IgD-negative memory B cell (primary cell): ENCODE measurements around the gene PRXL2B. TPM values are rescaled to one million over a fixed set of nuclear protein-coding genes. Genes with fewer than 3 reads are reported as not detected.

Source experiments
- H3K27ac Mint-ChIP-seq, 3 donors: one replicate each; pipeline ENCODE4 v1.8.0; 2020 to 2022; ENCODE audit warnings: mild to moderate bottlenecking in 3 of 3, mixed read lengths in 3 of 3, moderate library complexity in 1 of 3
- H3K27me3 Mint-ChIP-seq: one replicate; pipeline ENCODE4 v1.8.0; 2021; ENCODE audit warnings: mixed read lengths
- H3K36me3 Mint-ChIP-seq: one replicate; pipeline ENCODE4 v1.8.0; 2020; ENCODE audit warnings: mild to moderate bottlenecking, mixed read lengths
- H3K4me1 Mint-ChIP-seq, 3 donors: one replicate each; pipeline ENCODE4 v1.8.0; 2020 to 2022; ENCODE audit warnings: mixed read lengths in 3 of 3, mild to moderate bottlenecking in 1 of 3
- H3K4me3 Mint-ChIP-seq, 4 donors: one replicate each; pipeline ENCODE4 v1.8.0; 2020 to 2022; ENCODE audit warnings: mild to moderate bottlenecking in 4 of 4, mixed read lengths in 4 of 4, moderate library complexity in 3 of 4
- H3K9me3 Mint-ChIP-seq, 3 donors: one replicate each; pipeline ENCODE4 v1.8.0; 2020 to 2021; ENCODE audit warnings: mixed read lengths in 3 of 3, mild to moderate bottlenecking in 1 of 3
- polyA plus RNA-seq: library from polyadenylated mRNA; unstranded; fragments of 300-500 nt; fragmentation: Illumina TruSeq; gene quantifications from one replicate; pipeline ENCODE4 v1.2.3, GENCODE V29; 2021

Gene PRXL2B, protein sequence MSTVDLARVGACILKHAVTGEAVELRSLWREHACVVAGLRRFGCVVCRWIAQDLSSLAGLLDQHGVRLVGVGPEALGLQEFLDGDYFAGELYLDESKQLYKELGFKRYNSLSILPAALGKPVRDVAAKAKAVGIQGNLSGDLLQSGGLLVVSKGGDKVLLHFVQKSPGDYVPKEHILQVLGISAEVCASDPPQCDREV
- polyA plus RNA-seq = 20.3 TPM

DNA sequence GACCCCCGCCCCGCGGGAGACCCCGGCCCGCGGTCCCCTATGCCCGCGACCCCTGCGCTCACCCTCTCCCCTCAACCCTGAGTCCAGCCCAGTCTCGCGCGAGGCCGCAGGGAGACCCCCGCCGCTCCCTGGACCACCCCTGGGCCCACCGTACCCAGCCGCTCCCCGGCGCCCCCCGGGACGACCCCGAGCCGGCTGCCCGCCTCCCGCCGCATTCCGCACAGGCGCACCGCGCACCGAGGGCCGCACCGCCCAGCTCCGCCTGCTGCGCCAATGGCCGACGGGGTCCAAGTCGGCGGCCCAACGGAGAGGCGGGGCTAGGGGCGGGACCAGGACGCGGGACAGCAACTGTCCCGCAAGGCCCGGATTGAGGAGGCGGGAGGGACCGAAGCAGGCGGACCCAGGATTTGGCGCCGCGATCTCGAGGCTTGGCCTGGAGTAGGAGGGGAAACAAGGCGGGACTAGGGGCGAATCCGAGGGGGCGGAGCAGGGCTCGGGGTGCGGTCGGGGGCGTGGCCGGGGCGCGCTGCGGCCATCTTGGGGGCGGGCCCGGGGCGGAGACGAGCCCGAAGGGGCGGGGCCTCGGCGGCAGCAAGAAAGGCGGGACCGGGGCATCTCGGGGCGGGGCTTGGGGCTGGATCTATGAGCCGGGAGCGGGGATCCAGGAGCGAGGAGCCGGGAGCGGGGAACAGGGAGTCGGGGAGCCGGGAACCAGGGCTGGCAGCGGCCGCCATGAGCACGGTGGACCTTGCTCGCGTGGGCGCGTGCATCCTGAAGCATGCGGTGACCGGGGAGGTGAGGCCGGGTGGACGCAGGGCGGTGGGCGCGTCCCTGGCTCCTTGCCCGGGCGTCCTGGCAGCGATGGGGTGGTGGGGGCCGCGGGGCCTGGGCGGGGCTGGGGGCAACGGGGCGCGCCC lies at the start of gene PRXL2B:
Gene PRXL2B, plus strand, starts transcription at position 624 of the 917 bp plus-strand sequence. Its CDS starts 109 bp downstream, at position 733.
- Mint-ChIP-seq H3K27ac (peak within 1 kb of the TSS; percentile 93 to 100 (median 98)), H3K4me1 (peaks cover 18 to 31% (median 27%) of the 10 kb centered on the region in 3 donors), H3K9me3 (peaks cover 0 to 2% (median 0%) of the 10 kb centered on the region in 3 donors), H3K4me3 (peak within 1 kb of the TSS; percentile 91 to 97 (median 96)), H3K36me3 (peaks cover 8% of the 10 kb centered on the region), H3K27me3 (no peaks in the 10 kb centered on the region)

DNA sequence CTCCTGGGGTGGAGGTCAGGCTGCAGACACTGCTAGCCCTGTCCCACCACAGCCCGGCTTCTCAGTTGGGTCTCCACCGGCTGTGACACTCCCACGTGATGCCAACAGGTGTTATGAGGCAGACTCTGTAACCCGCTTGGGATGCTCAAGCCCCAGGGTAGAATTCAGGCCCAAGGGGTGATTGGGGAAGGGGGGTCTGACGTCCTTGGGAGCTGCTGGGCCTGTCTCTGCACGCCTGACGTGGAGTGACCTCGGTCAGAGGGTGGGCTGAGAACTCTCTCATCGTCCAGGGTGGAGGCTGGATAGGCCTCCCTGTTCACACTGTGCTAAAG lies 48.8 kb upstream of the PRXL2B start:
- H3K4me1 Mint-ChIP-seq = peaks cover 0 to 2% (median 0%) of the 10 kb centered on the region in 3 donors
- no peak overlapping the region for H3K4me3 Mint-ChIP-seq
- H3K27me3 Mint-ChIP-seq = peaks cover 13% of the 10 kb centered on the region
- no peak overlapping the region for H3K27ac Mint-ChIP-seq
- H3K36me3 Mint-ChIP-seq = no peaks in the 10 kb centered on the region
- H3K9me3 Mint-ChIP-seq = no peaks in the 10 kb centered on the region

DNA sequence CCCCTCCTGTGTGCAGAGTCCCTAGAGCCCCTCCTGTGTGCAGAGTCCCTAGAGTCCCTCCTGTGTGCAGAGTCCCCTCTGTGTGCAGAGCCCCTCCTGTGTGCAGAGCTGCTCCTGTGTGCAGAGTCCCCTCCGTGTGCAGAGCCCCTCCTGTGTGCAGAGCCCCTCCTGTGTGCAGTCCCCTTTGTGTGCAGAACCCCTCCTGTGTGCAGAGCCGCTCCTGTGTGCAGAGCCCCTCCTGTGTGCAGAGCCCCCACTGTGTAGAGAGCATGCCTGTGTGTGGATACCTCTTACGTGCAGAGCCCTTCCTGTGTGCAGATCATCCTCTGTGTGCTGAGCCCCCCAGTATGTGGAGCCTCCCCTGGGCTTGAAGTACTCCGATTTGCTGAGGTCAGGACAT lies 48.2 kb upstream of the PRXL2B start:
- Mint-ChIP-seq H3K9me3 (no peaks in the 10 kb centered on the region), H3K36me3 (no peaks in the 10 kb centered on the region), H3K4me1 (peaks cover 0 to 2% (median 0%) of the 10 kb centered on the region in 3 donors), H3K27ac (peak overlapping the region in 1 of 3 donors; percentile 39), H3K27me3 (peaks cover 11% of the 10 kb centered on the region), H3K4me3 (no peak overlapping the region)

DNA sequence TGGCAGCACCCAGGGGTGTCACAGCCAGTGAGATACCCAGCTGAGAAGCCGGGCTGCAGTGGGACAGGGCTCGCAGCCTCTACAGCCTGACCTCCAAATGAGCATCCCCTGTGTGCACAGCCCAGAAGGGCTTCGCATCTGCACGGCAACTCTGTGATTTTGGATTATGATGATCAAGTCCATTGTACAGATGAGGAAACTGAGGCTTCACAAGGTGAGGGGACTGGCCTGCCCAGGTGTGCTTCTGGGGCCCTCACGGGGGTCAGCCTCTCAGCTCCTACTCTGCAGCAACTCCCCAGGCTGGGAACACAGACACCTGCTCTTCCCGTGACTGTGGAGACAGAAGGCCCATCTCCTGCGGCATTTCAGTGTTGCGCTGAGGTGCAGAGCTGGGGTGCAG lies 47.7 kb upstream of the PRXL2B start:
- peaks cover 0 to 2% (median 0%) of the 10 kb centered on the region in 3 donors for H3K4me1 Mint-ChIP-seq
- no peaks in the 10 kb centered on the region for H3K36me3 Mint-ChIP-seq
- no peaks in the 10 kb centered on the region for H3K9me3 Mint-ChIP-seq
- H3K27ac Mint-ChIP-seq = peak overlapping the region in 1 of 3 donors; percentile 39
- H3K4me3 Mint-ChIP-seq = no peak overlapping the region
- peaks cover 11% of the 10 kb centered on the region for H3K27me3 Mint-ChIP-seq

DNA sequence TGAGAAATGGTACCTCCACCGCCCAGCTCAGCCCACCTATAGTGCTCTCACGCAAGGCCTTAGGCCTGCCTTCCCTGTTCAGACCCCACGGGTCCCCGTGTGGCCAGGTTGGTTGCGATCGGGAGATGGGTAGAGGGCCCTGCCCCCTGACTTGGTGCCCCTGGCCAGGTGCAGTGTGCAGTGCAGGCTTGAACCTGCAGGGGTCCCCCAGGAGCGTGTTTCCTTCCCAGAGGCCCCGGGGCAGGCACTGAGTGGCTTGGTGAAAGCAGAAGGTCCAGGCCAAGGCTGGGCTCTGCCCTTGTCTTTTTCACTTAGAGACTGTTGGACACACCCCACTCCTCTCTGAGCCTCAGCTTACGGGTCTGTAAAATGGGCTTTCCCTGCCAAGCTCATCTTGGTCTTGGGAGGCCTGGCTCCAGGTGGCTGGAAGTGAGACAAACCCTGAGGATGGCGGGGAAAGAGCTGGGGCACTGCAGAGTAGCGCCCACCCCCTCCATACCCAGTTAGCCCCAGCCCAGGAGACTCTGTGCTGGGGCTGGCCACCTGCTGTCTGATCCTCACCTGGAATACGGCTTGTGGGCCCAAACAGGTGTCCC lies 47.2 kb upstream of the PRXL2B start:
- no peaks in the 10 kb centered on the region for H3K36me3 Mint-ChIP-seq
- H3K4me1 Mint-ChIP-seq = peaks cover 0 to 2% (median 0%) of the 10 kb centered on the region in 3 donors
- no peaks in the 10 kb centered on the region for H3K9me3 Mint-ChIP-seq
- peak overlapping the region in 1 of 3 donors; percentile 39 for H3K27ac Mint-ChIP-seq
- peaks cover 9% of the 10 kb centered on the region for H3K27me3 Mint-ChIP-seq
- no peak overlapping the region for H3K4me3 Mint-ChIP-seq

DNA sequence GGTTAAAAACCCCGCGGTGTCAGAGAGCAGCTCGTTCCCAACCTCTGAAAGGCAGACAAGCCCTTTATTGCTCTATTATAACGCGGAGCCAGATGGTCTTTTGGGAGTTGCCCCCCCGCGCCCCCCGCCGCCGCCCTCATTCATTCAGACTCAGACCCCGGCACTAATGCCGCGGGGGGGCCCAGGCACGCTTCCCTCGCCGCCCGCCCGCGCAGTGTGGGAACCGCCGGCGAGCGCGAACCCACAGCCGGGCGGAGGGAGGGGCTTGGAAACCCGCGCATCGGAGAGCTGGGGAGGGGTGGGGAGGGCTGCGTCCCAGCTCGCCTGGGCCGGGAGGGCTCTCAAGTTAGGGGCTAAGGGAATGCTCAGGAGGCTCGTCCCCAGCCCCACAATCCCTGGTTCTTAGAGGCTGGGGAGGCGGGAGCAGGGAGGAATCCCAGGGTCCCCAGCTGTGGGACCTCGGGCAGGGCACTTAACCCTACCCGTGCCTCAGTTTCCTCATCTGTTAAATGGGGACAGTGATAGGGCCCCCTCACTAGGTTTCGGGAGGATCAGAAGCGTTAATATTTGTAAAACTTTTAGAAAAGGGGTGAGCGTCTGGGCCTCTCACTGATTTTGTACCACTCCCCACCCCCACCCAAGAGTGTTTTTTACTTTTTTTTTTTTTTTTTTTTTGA lies 45.6 kb upstream of the PRXL2B start:
- H3K36me3 Mint-ChIP-seq = no peaks in the 10 kb centered on the region
- H3K9me3 Mint-ChIP-seq = no peaks in the 10 kb centered on the region
- no peak overlapping the region for H3K27ac Mint-ChIP-seq
- peaks cover 6% of the 10 kb centered on the region for H3K27me3 Mint-ChIP-seq
- H3K4me1 Mint-ChIP-seq = no peaks in the 10 kb centered on the region
- H3K4me3 Mint-ChIP-seq = peak overlapping the region in 1 of 4 donors; percentile 51

DNA sequence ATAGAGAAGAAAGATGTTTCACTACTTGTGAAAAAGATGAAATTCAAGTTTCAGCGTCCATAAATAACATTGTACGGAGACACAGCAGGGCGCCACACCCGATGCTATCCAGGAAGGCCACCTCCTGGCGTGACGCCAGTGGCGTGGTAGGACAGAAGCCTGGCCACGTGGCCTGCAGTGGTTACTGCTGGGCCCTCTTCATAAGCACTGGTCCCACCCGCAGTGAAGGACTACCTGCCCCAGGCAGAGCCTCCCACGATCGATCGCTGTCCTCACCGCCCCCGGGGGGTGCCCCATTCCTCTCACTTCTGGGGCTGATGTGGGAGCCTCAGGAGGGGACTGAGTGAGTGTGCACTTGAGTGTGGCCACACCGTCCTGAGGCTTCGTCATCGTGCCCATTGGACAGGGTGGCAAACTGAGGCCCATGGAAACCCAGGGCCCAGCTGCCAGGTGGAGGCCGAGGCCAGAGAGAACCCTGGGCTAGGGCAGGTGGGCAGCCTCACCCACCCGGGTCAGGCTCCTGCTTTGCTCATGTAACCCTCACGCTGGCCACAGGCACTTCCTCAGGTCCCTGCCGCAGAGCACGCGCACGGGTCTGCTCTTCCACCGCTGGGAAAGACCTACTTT lies 44.8 kb upstream of the PRXL2B start:
- H3K4me3 Mint-ChIP-seq = peak overlapping the region in 2 of 4 donors; percentile 9 to 51
- peak overlapping the region in 1 of 3 donors; percentile 73 for H3K27ac Mint-ChIP-seq
- no peaks in the 10 kb centered on the region for H3K4me1 Mint-ChIP-seq
- H3K9me3 Mint-ChIP-seq = no peaks in the 10 kb centered on the region
- no peaks in the 10 kb centered on the region for H3K36me3 Mint-ChIP-seq
- peaks cover 6% of the 10 kb centered on the region for H3K27me3 Mint-ChIP-seq

DNA sequence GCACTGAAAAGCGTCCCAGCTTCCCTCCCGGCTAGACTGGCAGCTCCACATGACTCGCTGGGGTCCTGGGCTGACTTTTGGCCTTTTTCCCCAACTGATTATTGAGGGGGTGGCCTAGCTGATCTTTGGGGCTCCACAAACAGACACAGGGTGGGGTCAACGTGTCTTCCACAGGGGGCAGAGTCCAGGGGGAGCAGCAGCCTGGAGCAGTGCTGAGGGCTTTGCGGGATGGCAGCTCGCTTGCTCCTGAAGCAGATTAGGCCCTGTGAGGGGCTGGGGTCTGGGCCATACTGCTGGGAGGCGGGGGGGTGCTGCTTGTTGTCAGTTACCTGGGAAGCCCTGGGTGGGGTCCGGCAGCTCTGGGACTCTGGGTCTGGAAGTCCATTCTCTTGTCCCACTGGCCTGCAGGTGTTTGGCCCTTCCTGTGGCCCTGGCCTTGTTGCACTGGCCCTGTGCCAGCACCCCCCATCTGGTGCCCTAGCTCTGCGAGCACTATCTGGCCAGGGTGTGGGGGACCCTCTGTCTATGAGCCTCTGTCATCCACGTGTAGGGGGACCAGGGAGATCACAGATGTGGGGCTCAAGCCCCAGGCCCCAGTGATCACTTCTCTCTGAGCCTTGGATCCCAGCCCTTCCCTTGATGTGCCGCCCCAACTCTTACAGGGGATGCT lies 44.2 kb upstream of the PRXL2B start:
- peak overlapping the region in 1 of 3 donors; percentile 73 for H3K27ac Mint-ChIP-seq
- H3K36me3 Mint-ChIP-seq = no peaks in the 10 kb centered on the region
- peaks cover 6% of the 10 kb centered on the region for H3K27me3 Mint-ChIP-seq
- H3K4me3 Mint-ChIP-seq = no peak overlapping the region
- H3K9me3 Mint-ChIP-seq = no peaks in the 10 kb centered on the region
- peaks cover 0 to 2% (median 0%) of the 10 kb centered on the region in 3 donors for H3K4me1 Mint-ChIP-seq

DNA sequence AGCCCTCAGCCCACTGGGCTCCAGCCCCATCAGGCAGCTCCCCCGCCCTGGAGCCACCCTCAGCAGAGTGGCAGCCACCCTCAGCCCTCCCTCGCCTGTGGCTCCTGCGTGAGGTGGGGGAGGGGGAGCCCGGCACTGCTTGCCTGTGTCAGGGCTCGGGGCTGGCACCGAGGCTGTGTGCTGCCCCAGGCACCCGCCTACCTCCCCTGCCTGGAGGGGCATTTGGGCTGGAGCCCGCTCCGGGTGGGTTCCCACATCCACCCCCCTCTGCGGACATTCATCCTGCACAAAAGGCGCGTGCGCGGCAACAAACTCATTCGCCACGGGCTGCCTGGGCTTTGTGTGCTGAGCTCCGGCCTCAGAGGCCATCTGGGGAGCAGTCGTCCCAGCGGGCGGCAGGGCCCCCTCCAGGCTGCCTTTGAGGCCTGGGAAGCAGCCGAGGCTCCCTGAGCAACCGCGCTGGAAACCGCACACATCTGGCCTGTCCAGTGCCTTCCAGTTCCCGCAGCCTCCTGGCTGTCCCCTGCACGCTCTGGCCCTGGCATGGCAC lies 43.0 kb upstream of the PRXL2B start:
- Mint-ChIP-seq H3K9me3 (no peaks in the 10 kb centered on the region), H3K4me3 (no peak overlapping the region), H3K4me1 (peaks cover 0 to 9% (median 2%) of the 10 kb centered on the region in 3 donors), H3K27me3 (peaks cover 6% of the 10 kb centered on the region), H3K36me3 (no peaks in the 10 kb centered on the region), H3K27ac (no peak overlapping the region)

DNA sequence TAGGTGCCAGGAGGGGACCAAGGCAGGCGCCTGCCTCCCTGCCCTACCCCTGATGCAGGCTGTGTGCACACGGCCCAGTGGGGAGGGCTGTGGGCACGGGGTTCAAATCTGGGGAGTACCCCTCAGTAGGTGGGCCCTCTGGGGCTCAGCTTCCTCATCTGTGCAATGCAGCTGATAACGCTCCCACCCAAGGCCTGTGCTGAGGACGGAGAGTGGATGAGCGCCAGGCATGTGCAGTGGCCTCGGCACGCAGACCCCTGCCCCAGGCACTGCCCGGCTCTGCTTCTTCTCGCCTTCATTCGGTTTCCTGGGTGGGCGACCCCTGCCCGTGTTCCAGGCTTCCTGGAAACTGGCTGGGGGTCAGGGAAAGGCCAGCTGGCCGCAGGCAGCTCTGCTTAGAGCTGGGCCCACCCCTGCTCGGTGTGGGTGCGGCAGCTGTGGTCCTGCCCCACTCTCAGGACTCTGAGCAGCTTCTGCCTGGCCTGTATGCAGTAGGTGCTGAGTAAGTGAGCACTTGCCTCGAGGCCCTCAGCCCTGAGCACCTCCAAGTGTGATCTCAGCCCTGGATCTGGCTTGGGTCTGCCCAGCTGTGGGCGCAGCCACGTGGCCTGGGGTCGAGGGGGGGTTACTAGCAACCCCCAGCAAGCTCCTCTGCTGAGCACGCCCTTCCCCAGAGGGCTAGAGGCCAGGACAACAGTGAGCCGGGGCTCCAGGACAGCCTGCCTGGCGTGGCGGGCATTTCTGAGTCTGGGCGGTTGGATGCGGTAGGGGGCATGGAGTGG lies 42.3 kb upstream of the PRXL2B start:
- Mint-ChIP-seq H3K9me3 (no peaks in the 10 kb centered on the region), H3K27ac (peak overlapping the region in 1 of 3 donors; percentile 98), H3K4me1 (peaks cover 0 to 12% (median 2%) of the 10 kb centered on the region in 3 donors), H3K4me3 (peak overlapping the region in 2 of 4 donors; percentile 23 to 57), H3K27me3 (peaks cover 6% of the 10 kb centered on the region), H3K36me3 (no peaks in the 10 kb centered on the region)

DNA sequence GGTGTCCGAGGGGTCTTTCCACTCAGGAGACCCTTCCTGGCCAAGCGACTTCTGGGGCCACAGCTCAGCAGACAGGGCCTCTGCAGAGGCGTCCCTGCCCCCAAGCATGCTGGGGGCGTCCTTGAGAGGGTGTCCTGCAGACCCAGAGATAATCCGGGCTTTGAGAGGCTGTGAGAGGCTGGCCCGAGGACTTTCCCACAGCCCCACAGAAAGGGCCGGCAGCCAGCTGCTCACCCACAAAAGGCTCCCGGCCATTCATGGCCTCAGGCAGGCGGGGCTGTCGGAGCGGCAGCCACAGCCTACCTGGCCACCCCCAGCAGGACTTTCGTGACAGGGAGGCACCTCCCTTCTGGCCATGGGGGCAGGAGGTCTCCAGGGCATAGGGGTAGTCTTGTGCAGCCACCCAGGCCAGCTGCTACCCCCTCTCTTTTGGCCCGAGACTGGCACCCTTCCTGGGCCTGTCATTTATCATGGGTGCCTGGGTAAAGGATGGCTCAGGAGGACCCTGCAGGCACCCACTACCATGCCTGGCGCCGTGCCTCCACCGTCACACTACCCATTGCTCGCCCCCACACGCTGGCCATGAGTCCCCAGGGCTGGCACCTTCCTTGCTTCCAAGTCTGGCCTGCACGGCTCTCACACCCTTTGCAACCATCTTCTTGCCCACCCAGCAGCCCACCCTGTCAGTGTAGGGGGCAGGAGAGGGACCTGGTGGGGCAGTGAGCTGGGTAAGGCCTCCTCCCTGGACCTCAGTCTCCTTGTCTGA lies 41.5 kb upstream of the PRXL2B start:
- Mint-ChIP-seq H3K27me3 (peaks cover 6% of the 10 kb centered on the region), H3K4me1 (peaks cover 2 to 12% (median 4%) of the 10 kb centered on the region in 3 donors), H3K4me3 (peak overlapping the region in 3 of 4 donors; percentile 45 to 57 (median 57)), H3K36me3 (no peaks in the 10 kb centered on the region), H3K9me3 (no peaks in the 10 kb centered on the region), H3K27ac (peak overlapping the region in 1 of 3 donors; percentile 98)

DNA sequence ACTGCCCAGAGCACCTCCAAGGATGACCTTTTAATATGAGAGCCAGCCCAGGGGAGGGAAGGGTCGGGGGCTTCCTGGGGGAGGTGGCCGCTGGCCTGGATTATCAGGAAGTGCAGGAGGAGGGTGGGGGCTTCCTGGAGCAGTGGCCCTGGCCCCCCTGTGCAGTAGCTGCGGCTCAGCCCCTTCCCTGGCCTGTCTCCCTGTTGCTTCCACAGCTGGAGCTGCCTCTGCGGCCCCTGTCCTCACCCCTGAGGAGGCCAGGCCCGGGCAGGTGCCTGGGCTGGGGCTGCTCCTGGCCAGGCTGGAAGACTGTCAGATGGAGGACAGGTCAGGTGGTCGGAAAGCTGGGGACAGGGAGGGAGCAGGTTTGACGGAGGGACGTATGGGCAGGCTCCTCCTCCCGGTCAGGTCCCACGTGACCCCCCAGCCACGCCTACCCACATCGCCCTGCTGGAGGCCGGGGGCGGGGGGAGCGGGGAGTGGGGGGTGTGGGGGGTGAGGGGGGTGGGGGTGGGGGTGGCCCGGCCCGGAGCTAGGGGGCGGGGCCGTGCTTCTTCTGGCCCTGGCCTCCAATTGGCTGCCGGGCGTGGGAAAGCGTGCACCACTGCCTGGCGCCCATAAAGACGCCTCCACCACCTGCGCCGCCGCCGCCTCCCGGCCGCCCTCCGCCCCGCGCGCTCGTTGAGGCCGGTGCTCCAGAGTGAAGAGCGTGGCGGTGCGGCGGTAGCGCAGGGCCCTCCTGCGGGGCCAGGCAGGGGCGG lies 40.6 kb upstream of the PRXL2B start:
- Mint-ChIP-seq H3K27me3 (peaks cover 6% of the 10 kb centered on the region), H3K27ac (peak overlapping the region; percentile 98 to 99 (median 99)), H3K9me3 (no peaks in the 10 kb centered on the region), H3K4me1 (peaks cover 8 to 12% (median 10%) of the 10 kb centered on the region in 3 donors), H3K36me3 (no peaks in the 10 kb centered on the region), H3K4me3 (peak overlapping the region; percentile 88 to 98 (median 94))
